Activated T-helper 1 cell treated with Interleukin-2 at 50 U/mL for 16 hours (primary cell): ENCODE results near the gene TP53BP2.

ENCODE experiments used
- DNase-seq: peaks from one replicate; pipeline ENCODE4 v3.0.0-alpha.2; 2020; ENCODE audit warnings: low read depth

The TP53BP2 gene

GRCh38 chr1:223793716-223794115 is 52.0 kb downstream of the TP53BP2 start:
- DNase-seq = no peak

DNA sequence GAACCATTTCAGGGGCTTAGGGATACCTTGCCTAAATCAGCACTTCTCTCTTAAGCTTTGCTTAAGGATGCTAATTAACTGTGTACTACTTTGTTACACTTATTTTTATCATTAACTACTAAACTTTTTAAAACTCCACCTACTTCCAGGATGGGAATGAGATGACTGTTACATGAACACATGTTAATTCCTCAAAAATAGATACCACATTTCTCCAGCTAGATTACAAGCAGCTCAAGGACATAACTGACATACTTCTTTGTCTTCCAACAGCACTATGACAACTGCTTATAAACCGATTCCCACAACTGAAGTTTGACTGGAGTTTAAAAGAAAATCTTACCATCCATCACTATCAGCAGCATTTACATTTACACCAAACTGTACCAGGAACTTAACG is 53.7 kb downstream of the TP53BP2 start:
- DNase-seq = no peak

DNA sequence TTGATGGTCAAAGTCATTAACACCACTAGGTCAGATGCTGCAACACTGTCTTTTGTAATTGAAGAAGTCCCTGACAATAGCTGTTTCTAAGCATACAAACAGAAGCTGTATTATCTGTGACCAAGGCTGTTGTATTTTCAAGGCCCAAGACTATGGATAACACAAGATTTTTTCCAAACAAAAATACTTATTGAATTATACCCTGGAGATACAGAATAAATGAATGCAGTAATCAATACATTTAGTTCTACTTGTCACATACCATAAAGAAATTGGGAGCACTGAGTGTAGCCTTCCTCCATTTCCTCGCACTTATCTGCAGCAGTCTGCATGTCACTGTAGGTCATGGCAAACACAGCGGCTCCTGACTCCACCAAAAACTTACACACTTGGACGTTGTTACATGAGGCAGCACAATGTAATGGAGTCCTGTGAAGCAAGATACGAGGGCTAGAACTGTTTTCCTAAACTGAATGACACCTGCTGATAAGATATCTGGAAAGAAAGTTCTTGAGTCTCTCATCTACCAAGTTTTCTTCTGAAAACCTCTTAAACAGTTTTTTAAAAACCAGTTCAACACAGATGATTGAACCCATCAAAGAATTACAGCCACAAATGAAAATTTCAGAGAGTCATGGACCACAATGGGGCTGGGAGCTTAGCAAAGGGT is 56.9 kb downstream of the TP53BP2 start:
- no peak for DNase-seq

DNA sequence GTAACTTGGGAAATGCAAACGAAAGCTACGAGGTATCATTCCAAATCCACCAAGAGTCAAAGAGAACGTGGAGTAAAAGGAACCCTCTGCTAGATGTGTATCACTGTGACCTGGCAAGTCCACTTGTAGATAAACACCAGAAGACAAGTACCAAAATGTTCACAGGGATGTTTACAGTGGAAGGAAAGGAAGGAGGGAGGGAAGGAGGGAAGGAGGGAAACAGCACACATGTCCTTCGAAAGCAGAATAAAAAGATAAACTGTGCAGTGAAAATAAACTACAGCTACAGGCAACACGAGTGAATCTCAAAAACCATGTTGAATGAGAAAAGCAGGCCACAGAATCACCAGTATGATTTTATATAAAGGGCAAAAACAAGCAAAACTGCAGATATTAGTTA is 59.9 kb downstream of the TP53BP2 start:
- no peak for DNase-seq

GRCh38 chr1:223784541-223784940 is 61.2 kb downstream of the TP53BP2 start:
- DNase-seq = no peak

DNA sequence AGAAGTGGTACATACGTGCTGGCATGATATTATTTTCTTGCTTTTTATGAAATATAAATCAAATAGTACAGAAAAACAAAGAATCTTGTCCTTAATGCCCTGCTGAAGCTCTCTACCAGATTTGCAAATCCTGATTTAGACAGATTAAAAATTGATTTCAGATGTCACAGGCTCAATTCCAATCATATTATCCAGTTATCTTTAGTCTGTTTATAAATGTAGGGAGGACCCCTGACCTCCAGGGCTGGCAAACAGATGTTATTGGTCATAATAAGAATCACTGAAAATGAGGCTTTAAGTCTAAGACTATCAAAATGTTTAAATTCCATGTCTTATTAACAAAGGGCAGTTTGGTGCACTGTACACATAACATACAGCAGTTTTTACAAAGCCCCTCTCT is 62.1 kb downstream of the TP53BP2 start:
- DNase-seq = no peak

GRCh38 chr1:223780949-223781348 is 64.8 kb downstream of the TP53BP2 start:
- DNase-seq = no peak

GRCh38 chr1:223780318-223780717 is 65.4 kb downstream of the TP53BP2 start:
- no peak for DNase-seq

DNA sequence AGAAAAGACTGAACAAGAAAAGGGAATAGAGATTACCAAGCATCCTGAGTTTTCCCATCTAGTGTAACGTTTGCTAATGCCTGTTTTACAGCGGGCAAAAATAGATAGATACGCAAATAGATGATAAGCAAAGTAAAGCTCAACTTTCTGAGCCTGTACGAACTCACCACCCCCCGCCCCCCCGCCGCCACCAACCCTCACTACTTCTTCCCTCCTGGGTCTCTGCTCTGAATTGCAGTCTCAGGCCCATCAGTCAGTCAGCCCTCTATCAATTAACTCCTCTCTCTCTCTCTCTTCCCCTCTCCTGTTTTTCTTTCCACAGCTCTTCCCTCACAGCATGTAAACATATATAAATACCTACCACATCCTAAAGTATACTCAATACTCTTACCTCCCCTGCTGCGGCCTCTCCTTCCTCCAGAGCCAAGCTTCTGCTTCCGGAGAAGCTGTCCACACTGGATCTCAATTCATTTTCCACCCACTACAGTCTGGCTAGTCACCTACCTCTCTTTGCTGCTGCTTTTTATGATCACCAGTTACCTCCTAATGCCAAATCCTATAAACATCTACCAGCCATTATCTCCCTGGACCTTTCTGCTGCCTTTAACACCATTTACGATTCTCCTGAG is 68.8 kb downstream of the TP53BP2 start:
- DNase-seq = no peak

GRCh38 chr1:223776075-223776814 is 69.5 kb downstream of the TP53BP2 start:
- peak; percentile 10 for DNase-seq

GRCh38 chr1:223775711-223776074 is 70.1 kb downstream of the TP53BP2 start:
- DNase-seq = no peak

DNA sequence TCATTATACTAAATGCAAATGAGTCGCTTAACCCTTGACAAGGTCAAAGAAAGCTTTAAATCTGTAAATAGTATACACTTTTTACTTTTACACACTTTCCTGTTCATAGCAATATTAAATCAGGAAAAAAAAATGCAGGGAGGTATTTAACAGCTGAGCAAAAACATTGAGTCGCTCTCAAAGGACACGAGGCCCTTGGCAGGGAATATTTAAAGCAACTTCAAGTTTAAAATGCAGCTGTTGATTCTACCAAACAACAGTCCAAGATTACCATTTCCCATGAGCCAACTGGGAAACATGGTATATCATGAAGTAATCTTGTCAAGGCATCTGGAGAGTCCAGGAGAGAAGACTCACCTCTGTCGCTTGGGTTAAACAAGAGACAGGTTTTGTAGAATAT is 70.7 kb downstream of the TP53BP2 start:
- DNase-seq = no peak

DNA sequence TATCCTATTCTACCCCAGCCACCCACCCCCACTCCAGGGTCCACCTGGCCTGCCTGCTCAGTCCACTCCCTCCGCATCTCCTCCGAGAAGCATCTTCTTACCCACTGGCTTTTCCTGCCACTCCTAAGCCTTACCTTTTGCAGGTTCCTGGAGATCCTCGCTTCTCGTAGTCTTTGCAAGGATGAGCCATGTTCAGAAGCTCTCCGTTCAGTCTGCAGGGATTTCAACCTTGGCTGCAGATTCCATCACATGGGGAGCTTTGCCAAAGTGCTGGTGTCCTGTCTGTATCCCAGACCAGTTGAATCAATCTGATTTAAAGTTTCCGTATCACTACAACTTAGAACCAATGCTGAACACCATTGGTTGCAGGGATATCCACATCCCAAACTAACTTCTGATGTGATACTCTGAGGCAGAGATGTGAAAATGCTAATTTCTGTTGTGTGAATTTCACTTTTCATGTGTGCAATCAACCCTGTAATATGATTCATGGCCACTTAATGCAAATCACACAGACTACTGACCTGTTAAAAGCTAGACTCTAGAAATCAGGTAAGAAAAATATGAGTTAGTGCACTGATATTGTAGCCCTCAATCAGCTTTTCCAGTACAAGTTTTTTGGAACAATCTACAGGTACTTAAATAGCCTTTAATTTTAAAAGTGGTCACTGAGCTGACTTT is 71.5 kb downstream of the TP53BP2 start:
- no peak for DNase-seq

GRCh38 chr1:223772771-223773160 is 73.0 kb downstream of the TP53BP2 start:
- no peak for DNase-seq

- no peak for DNase-seq
These were observed 73.7 kb downstream of the TP53BP2 start for GRCh38 chr1:223771814-223772770.

DNA sequence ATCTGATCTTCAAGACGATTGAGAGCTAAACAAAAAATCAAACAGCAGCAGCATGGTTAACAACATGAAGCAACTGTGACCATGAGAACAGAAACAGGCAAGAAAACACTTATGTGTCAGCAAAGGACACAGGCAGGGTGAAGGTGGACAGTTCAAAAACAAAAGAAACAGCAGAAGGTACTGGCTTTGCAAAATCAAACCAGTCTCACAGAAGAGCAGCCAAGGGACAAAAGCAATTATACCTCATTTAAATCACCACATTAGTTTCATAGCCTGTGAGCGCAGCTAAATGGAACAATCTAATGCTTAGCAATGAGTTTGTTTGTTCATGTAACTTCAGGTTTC is 74.3 kb downstream of the TP53BP2 start:
- no peak for DNase-seq

GRCh38 chr1:223770621-223771315 is 75.0 kb downstream of the TP53BP2 start:
- no peak for DNase-seq

DNA sequence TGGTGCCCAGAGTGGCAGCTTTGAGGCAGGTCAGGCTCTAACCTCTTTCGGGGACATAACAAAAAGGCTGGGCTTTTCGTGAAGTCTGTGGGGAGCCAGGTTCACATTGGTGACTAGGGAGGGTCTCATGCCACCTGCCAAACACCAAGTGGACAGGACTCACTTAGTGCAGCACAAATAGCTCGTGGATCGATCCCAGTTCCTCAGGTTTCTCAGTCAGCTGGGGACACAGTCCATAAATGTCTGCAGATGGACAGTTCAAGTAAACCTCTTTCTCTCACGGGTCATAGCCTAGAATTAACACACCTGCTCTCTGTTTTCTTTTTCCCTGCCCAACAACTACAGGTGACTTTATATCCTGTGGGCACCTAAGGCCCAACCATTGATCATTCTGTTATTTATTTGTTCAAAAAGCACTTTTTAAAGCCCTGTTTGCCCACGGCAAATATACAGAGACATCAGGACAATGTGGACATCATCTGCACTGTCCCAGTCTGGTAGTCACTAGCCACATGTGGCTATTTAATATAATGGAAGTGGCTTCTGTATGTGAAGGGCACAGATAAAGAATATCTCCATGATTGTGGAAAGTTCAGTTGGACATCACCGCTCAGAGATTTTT is 79.9 kb downstream of the TP53BP2 start:
- DNase-seq = no peak

DNA sequence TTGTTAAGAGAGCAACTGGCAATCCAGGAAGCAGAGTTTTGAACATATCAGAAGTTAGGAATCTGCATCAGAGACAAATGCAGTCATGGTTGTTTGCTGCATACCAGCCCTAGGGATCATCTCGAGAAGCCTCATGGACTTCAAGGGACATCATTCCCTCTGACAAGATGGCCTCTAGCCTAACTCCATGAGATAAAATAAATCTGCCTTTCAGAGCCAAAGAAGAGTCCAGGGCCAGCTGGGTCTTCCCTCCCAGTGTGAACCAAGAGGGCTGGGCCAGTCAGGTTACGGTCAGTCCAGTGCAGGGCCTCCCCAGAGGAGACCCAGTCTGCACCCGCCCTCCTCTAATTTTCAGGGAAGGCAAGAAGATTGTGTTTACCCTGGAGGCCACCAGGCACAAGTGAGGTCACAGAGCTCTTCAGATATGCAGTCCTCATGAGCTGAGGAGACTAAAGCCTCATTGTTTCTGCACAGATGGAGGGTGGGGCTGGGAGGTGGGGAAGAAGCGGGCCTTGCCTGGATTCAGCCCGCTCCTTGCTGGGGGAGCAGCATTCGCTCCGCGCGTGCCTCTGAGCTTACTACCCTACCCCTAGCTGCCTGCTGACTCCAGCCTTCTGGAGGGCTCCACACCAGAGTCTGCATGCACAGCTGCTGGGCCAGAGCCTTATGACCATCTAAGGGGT is 80.6 kb downstream of the TP53BP2 start:
- no peak for DNase-seq

DNA sequence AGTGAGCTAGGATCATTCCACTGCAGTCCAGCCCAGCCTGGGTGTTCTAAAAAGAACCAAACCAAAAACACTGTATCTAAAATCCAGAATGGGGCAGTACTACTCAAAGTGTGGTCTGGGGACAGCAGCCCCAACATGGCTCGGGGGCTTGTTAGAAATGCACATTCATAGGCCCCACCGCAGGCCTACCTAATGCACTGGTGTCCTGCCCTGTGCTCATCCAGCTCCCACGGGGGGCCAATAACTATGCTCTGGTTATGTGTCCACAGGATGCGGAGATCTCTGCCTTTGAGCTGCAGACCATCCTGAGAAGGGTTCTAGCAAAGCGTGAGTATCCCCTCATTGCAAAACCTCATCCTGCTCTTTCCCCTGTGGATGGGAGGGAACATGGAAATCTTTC is 81.9 kb downstream of the TP53BP2 start:
- no peak for DNase-seq
